Cortex of kidney (tissue), 1 donor: ENCODE measurements around the gene ACOT13.
"Not testable (repeated sequence)": the region's sequence is repeated elsewhere in the genome, so short reads cannot be mapped to it uniquely, and the experiment has no call there.

Experiments used
- DNase-seq: peaks from one replicate; lab custom pipeline; 2025; lab: John Stamatoyannopoulos, UW

The ACOT13 gene

GRCh38 chr6:24666641-24667377, at the start of gene ACOT13, which contains the start of gene TDP2:
ACOT13 (plus strand) TSS chr6:24667077; CDS start chr6:24667264, 187 bp downstream.
TDP2 (minus strand) TSS chr6:24666899; CDS start chr6:24666862, 37 bp downstream.
- peak; percentile 60 for DNase-seq

- DNase-seq: no peak
These were observed 47.2 kb upstream of the ACOT13 start for GRCh38 chr6:24619661-24620060.

- DNase-seq: no peak
These were observed 46.2 kb upstream of the ACOT13 start for GRCh38 chr6:24620637-24621036.

GRCh38 chr6:24621626-24622289, 45.1 kb upstream of the ACOT13 start:
- DNase-seq: no peak

GRCh38 chr6:24630856-24631505, 35.9 kb upstream of the ACOT13 start:
- DNase-seq: no peak

- no peak for DNase-seq
These were observed 35.2 kb upstream of the ACOT13 start for GRCh38 chr6:24631671-24632070.

GRCh38 chr6:24632573-24632972, 34.3 kb upstream of the ACOT13 start:
- DNase-seq: no peak

GRCh38 chr6:24636681-24637080, 30.2 kb upstream of the ACOT13 start:
- DNase-seq: no peak

GRCh38 chr6:24640166-24640565, 26.7 kb upstream of the ACOT13 start:
- no peak for DNase-seq

GRCh38 chr6:24640631-24641030, 26.2 kb upstream of the ACOT13 start:
- not testable (repeated sequence) for DNase-seq

GRCh38 chr6:24642061-24642460, 24.8 kb upstream of the ACOT13 start:
- no peak for DNase-seq

GRCh38 chr6:24643920-24644319, 23.0 kb upstream of the ACOT13 start:
- DNase-seq: no peak

- no peak for DNase-seq
These were observed 22.5 kb upstream of the ACOT13 start for GRCh38 chr6:24644377-24644776.

GRCh38 chr6:24646771-24647170, 20.1 kb upstream of the ACOT13 start:
- DNase-seq: no peak

- no peak for DNase-seq
These were observed 18.6 kb upstream of the ACOT13 start for GRCh38 chr6:24648276-24648675.

- no peak for DNase-seq
These were observed 17.2 kb upstream of the ACOT13 start for GRCh38 chr6:24649691-24650090.

- DNase-seq: no peak
These were observed 16.5 kb upstream of the ACOT13 start for GRCh38 chr6:24650365-24650764.

GRCh38 chr6:24655215-24655614, 11.7 kb upstream of the ACOT13 start:
- DNase-seq: no peak

- no peak for DNase-seq
These were observed 8.0 kb upstream of the ACOT13 start for GRCh38 chr6:24658573-24659560.

GRCh38 chr6:24659561-24659960, 7.3 kb upstream of the ACOT13 start:
- DNase-seq: no peak

GRCh38 chr6:24660105-24660504, 6.8 kb upstream of the ACOT13 start:
- no peak for DNase-seq

GRCh38 chr6:24661759-24662158, 5.1 kb upstream of the ACOT13 start:
- not testable (repeated sequence) for DNase-seq
